ENCODE measurements around the gene ABLIM1.

Gene ABLIM1

GRCh38 chr10:114603303-114603702 is 54.8 kb downstream of the ABLIM1 start:
- no peak for TF ChIP-seq ZFX (IDR thresholded peaks at IDR 0.05)
- TF ChIP-seq, protein P1, sequence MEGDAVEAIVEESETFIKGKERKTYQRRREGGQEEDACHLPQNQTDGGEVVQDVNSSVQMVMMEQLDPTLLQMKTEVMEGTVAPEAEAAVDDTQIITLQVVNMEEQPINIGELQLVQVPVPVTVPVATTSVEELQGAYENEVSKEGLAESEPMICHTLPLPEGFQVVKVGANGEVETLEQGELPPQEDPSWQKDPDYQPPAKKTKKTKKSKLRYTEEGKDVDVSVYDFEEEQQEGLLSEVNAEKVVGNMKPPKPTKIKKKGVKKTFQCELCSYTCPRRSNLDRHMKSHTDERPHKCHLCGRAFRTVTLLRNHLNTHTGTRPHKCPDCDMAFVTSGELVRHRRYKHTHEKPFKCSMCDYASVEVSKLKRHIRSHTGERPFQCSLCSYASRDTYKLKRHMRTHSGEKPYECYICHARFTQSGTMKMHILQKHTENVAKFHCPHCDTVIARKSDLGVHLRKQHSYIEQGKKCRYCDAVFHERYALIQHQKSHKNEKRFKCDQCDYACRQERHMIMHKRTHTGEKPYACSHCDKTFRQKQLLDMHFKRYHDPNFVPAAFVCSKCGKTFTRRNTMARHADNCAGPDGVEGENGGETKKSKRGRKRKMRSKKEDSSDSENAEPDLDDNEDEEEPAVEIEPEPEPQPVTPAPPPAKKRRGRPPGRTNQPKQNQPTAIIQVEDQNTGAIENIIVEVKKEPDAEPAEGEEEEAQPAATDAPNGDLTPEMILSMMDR (conservative IDR thresholded peaks at IDR 0.05): no peak
- no peak overlapping the region for H3K27ac ChIP-seq

DNA sequence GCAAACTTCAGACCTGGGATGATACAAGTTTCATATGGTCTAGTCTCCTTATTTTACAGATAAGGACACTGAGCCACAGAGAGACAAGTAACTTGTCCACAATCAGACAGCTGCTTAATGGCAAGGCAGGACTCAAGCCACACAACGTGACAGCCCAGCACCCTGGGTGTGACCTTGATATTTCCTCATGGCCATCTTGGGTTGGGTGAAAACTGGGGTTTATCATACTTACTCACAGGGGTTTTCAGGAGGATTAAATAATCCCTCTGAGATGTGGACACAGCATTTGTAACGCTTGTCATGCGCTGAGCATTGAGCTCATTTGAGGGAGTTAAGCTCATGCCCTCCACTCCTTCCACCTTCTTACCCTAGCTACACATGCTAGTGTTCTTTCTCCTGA is 58.0 kb downstream of the ABLIM1 start:
- no peak overlapping the region for H3K27ac ChIP-seq
- TF ChIP-seq ZFX (IDR thresholded peaks at IDR 0.05): no peak
- TF ChIP-seq, protein P1 (conservative IDR thresholded peaks at IDR 0.05): no peak

- TF ChIP-seq ZFX (IDR thresholded peaks at IDR 0.05): no peak
- TF ChIP-seq, protein P1 (conservative IDR thresholded peaks at IDR 0.05): no peak
- no peak overlapping the region for H3K27ac ChIP-seq
These were observed 61.3 kb downstream of the ABLIM1 start for GRCh38 chr10:114596793-114597192.

GRCh38 chr10:114593816-114594468 is 64.1 kb downstream of the ABLIM1 start:
- no peak overlapping the region for H3K27ac ChIP-seq
- no peak for TF ChIP-seq ZFX (IDR thresholded peaks at IDR 0.05)

DNA sequence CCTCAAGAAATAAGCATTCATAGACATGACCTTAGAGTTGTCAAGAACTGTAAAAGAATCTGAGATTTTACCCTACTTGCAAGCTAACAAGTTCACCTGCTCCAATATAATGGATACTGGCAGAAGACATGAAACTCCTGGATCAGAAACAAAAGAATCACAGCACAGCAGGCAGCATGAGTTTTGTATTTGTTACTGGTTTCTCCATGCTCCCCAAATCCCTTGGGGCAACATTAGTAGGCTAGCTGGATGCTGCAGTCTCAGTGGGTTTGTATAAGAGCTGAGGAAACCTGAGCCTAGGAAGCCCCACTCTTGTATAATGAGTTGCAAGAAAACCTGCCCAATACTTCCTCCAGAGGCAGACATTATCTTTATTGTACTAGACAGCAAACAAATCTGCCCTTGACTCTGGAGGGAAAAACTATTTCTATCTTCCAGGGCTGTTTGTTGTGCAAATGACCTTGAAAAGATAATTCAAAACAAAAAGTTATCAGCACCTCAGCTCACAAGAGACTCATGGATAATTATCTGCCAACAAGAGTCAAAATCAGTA is 64.8 kb downstream of the ABLIM1 start:
- TF ChIP-seq, protein P1 (conservative IDR thresholded peaks at IDR 0.05): no peak
- TF ChIP-seq ZFX (IDR thresholded peaks at IDR 0.05): no peak
- no peak overlapping the region for H3K27ac ChIP-seq

- H3K27ac ChIP-seq: no peak overlapping the region
- TF ChIP-seq, protein P1 (conservative IDR thresholded peaks at IDR 0.05): no peak
- TF ChIP-seq ZFX (IDR thresholded peaks at IDR 0.05): no peak
These were observed 67.1 kb downstream of the ABLIM1 start for GRCh38 chr10:114590993-114591392.

GRCh38 chr10:114584419-114584818 is 73.7 kb downstream of the ABLIM1 start:
- TF ChIP-seq, protein P1 (conservative IDR thresholded peaks at IDR 0.05): no peak
- no peak for TF ChIP-seq ZFX (IDR thresholded peaks at IDR 0.05)

GRCh38 chr10:114581071-114581470 is 77.0 kb downstream of the ABLIM1 start:
- no peak for TF ChIP-seq ZFX (IDR thresholded peaks at IDR 0.05)
- TF ChIP-seq, protein P1 (conservative IDR thresholded peaks at IDR 0.05): no peak
- H3K27ac ChIP-seq: no peak overlapping the region

More at GRCh38 chr10:114584419-114584818, 73.7 kb downstream of the ABLIM1 start:
- H3K27ac ChIP-seq: no peak overlapping the region

Data from C4-2B (cell line).